HCT116 (cell line): ENCODE measurements around the gene EPB41L5. TPM values are rescaled to one million over a fixed set of nuclear protein-coding genes. Genes with fewer than 3 reads are reported as not detected.

ENCODE experiments used
- ATAC-seq: fragments of 200-7000 bp; cut with Tn5 transposase; 2 replicates; pipeline ENCODE4 v1.9.1; 2020; ENCODE audit warnings: mild to moderate bottlenecking, moderate library complexity
- BruUV-seq: library from RNA; stranded (reverse); fragments of 400-500 nt; replicated peaks from 2 replicates; lab custom pipeline; 2021; lab: Mats Ljungman, UMichigan
- CTCF ChIA-PET: fragments of 300-600 bp; sonication (Branson Sonifier 250); formaldehyde crosslinking; loops from one replicate; lab custom pipeline; 2021; ENCODE audit warnings: antibody characterized with exemption; lab: Charles Lee
- POLR2A ChIA-PET: fragments of 300-600, 350-600 bp; sonication (Branson Sonifier 250); formaldehyde crosslinking; loops from one replicate; lab custom pipeline; 2021; ENCODE audit warnings: antibody characterized with exemption; lab: Charles Lee
- RAD21 ChIA-PET, 2 experiments: fragments of 300-600 bp; sonication (Branson Sonifier 250); formaldehyde crosslinking; loops; one replicate each; lab custom pipeline; 2023; ENCODE audit warnings: low total read pairs in 2 of 2; ENCODE audit not compliant: uncharacterized antibody in 2 of 2, unreplicated experiment in 2 of 2, low non-redundant PET in 1 of 2; lab: Charles Lee
- DNase-seq: peaks from one replicate; pipeline ENCODE4 v3.0.0-alpha.2; 2010; ENCODE audit warnings: low read depth, low spot score
- H2AFZ ChIP-seq: fragments of 200-600 bp; shearing (Covaris generic), sonication (generic); 2 replicates; pipeline ENCODE4 v1.6.1; 2017; ENCODE audit warnings: low read depth, mixed run types, mixed read lengths, antibody characterized with exemption, low read length; ENCODE audit not compliant: poor library complexity, severe bottlenecking
- H3K27ac ChIP-seq: 2 replicates; pipeline ENCODE4 v1.5.1; 2012; ENCODE audit warnings: low read depth, low read length
- H3K27me3 ChIP-seq: fragments of 200-600 bp; sonication (generic); 2 replicates; pipeline ENCODE4 v1.6.1; 2016; ENCODE audit warnings: mixed run types, low read length, mixed read lengths; ENCODE audit not compliant: insufficient read depth
- H3K36me3 ChIP-seq, 2 experiments: fragments of 200-500 bp in 1 of 2; fragments of 200-600 bp in 1 of 2; sonication (Bioruptor generic) in 1 of 2; sonication (generic) in 1 of 2; 2 replicates each; pipeline versions ENCODE4 v1.5.1 to v1.6.1; 2014 to 2016; ENCODE audit warnings: low read length in 2 of 2, inconsistent platforms in 1 of 2, mixed read lengths in 1 of 2, mixed run types in 1 of 2; ENCODE audit not compliant: insufficient read depth in 2 of 2, control insufficient read depth in 1 of 2
- H3K4me1 ChIP-seq, 2 experiments: fragments of 200-600 bp in 1 of 2; sonication (generic) in 1 of 2; 2 replicates each; pipeline versions ENCODE4 v1.5.1 to v1.6.1; 2012 to 2017; ENCODE audit warnings: low read length in 2 of 2, inconsistent platforms in 1 of 2, mild to moderate bottlenecking in 1 of 2, mixed read lengths in 1 of 2, mixed run types in 1 of 2, moderate library complexity in 1 of 2; ENCODE audit not compliant: insufficient read depth in 2 of 2, control insufficient read depth in 1 of 2
- H3K4me2 ChIP-seq: fragments of 200-600 bp; sonication (generic); 2 replicates; pipeline ENCODE4 v1.6.1; 2017; ENCODE audit warnings: mixed run types, low read length, mixed read lengths
- H3K4me3 ChIP-seq, 2 experiments: fragments of 200-600 bp in 1 of 2; sonication (generic) in 1 of 2; replicated peaks in 1 of 2; 2 replicates each; pipeline ENCODE4 v1.5.1; 2011 to 2016; ENCODE audit warnings: low read length in 2 of 2, control low read depth in 1 of 2, low read depth in 1 of 2, mild to moderate bottlenecking in 1 of 2, mixed read lengths in 1 of 2, mixed run types in 1 of 2
- H3K79me2 ChIP-seq: fragments of 200-600 bp; sonication (generic); 2 replicates; pipeline ENCODE4 v1.6.1; 2017; ENCODE audit warnings: mild to moderate bottlenecking, mixed run types, low read length, moderate library complexity, mixed read lengths; ENCODE audit not compliant: insufficient read depth
- H3K9ac ChIP-seq: fragments of 200-600 bp; sonication (generic); 2 replicates; pipeline ENCODE4 v1.6.1; 2016; ENCODE audit warnings: low read length, mixed read lengths
- H3K9me2 ChIP-seq: fragments of 200-600 bp; sonication (generic), shearing (Covaris generic); 2 replicates; pipeline ENCODE4 v1.6.1; 2017; ENCODE audit warnings: mixed run types, mild to moderate bottlenecking, moderate library complexity; ENCODE audit not compliant: insufficient read depth
- H3K9me3 ChIP-seq, 2 experiments: fragments of 200-500 bp in 1 of 2; fragments of 200-600 bp in 1 of 2; sonication (Bioruptor generic) in 1 of 2; sonication (generic) in 1 of 2; 2 replicates each; pipeline ENCODE4 v1.6.1; 2014 to 2017; ENCODE audit warnings: low read length in 2 of 2, mixed read lengths in 2 of 2, inconsistent platforms in 1 of 2, low read depth in 1 of 2, mild to moderate bottlenecking in 1 of 2, mixed run types in 1 of 2, moderate library complexity in 1 of 2; ENCODE audit not compliant: control insufficient read depth in 1 of 2, insufficient read depth in 1 of 2
- H4K20me1 ChIP-seq: fragments of 200-600 bp; sonication (generic), shearing (Covaris generic); 2 replicates; pipeline ENCODE4 v1.6.1; 2017; ENCODE audit warnings: mixed run types, mild to moderate bottlenecking, moderate library complexity; ENCODE audit not compliant: insufficient read depth
- CBX3 ChIP-seq: IDR thresholded peaks from 2 replicates; pipeline ENCODE4 v1.6.1; 2012; ENCODE audit warnings: low read depth
- CEBPB ChIP-seq: IDR thresholded peaks from 2 replicates; pipeline ENCODE4 v1.6.1; 2012; ENCODE audit warnings: low read depth
- EGR1 ChIP-seq: IDR thresholded peaks from 2 replicates; pipeline ENCODE4 v1.6.1; 2012; ENCODE audit warnings: low read depth
- EZH2 ChIP-seq: fragments of 200-600 bp; sonication (generic); IDR thresholded peaks from 2 replicates; pipeline ENCODE4 v1.6.1; 2017; ENCODE audit warnings: antibody characterized with exemption, mixed run types
- EZH2phosphoT487 ChIP-seq: fragments of 200-600 bp; IDR thresholded peaks from 2 replicates; pipeline ENCODE4 v1.6.1; 2018; ENCODE audit warnings: antibody characterized with exemption, borderline replicate concordance
- FOSL1 ChIP-seq: IDR thresholded peaks from 2 replicates; pipeline ENCODE4 v1.6.1; 2012; ENCODE audit warnings: low read depth
- JUND ChIP-seq: IDR thresholded peaks from 2 replicates; pipeline ENCODE4 v1.6.1; 2012
- POLR2A ChIP-seq: IDR thresholded peaks from 2 replicates; pipeline ENCODE4 v1.7.0; 2011; ENCODE audit warnings: borderline replicate concordance; ENCODE audit not compliant: insufficient read depth, insufficient read length; ENCODE audit errors: extremely low read depth
- POLR2AphosphoS5 ChIP-seq: IDR thresholded peaks from 2 replicates; pipeline ENCODE4 v1.6.1; 2011; ENCODE audit warnings: mild to moderate bottlenecking, low read depth, low read length, moderate library complexity
- RAD21 ChIP-seq: IDR thresholded peaks from 2 replicates; pipeline ENCODE4 v1.6.1; 2012; ENCODE audit warnings: low read depth, mild to moderate bottlenecking
- SIN3A ChIP-seq: IDR thresholded peaks from 2 replicates; pipeline ENCODE4 v1.6.1; 2012; ENCODE audit warnings: low read depth
- SRF ChIP-seq: IDR thresholded peaks from 2 replicates; pipeline ENCODE4 v1.6.1; 2012; ENCODE audit warnings: low read depth
- YY1 ChIP-seq: IDR thresholded peaks from 2 replicates; pipeline ENCODE4 v1.6.1; 2011; ENCODE audit warnings: low read length, low read depth, moderate library complexity, mild to moderate bottlenecking; ENCODE audit not compliant: insufficient replicate concordance; ENCODE audit errors: extremely low read depth
- ZFX ChIP-seq: fragments of 450-650 bp; IDR thresholded peaks from 2 replicates; pipeline ENCODE4 v1.6.1; 2017
- ZNF274 ChIP-seq: fragments of 200-500 bp; sonication (Bioruptor generic); IDR thresholded peaks from 2 replicates; pipeline ENCODE4 v1.6.1; 2014; ENCODE audit warnings: mild to moderate bottlenecking, low read depth, low read length, inconsistent platforms
- intact Hi-C: fragments of 100-400 bp; cut with micrococcal nuclease; formaldehyde crosslinking; loops from 2 replicates; pipeline ENCODE4 v1.10.0; 2022
- total RNA-seq: library from RNA; stranded (reverse); gene quantifications from one replicate; pipeline ENCODE4 v1.2.1, GENCODE V29; 2021; ENCODE audit not compliant: unreplicated experiment
- TF ChIP-seq, protein P1 (sequence below): IDR thresholded peaks from 2 replicates; pipeline ENCODE4 v1.6.1; 2012
- TF ChIP-seq, protein P2 (sequence below): IDR thresholded peaks from 2 replicates; pipeline ENCODE4 v1.6.1; 2011; ENCODE audit warnings: mild to moderate bottlenecking, low read length, moderate library complexity; ENCODE audit not compliant: insufficient replicate concordance; ENCODE audit errors: extremely low read depth
- TF ChIP-seq, protein P3 (sequence below): IDR thresholded peaks from 2 replicates; pipeline ENCODE4 v1.6.1; 2012; ENCODE audit warnings: low read depth
- TF ChIP-seq, protein P4 (sequence below), 3 experiments: fragments of 200-600 bp in 1 of 3; sonication (generic) in 1 of 3; IDR thresholded peaks in 2 of 3; conservative IDR thresholded peaks in 1 of 3; 2 replicates each; pipeline ENCODE4 v1.5.1; 2012 to 2017; ENCODE audit warnings: low read depth in 2 of 3, low read length in 2 of 3, antibody characterized with exemption in 1 of 3, borderline replicate concordance in 1 of 3, control low read depth in 1 of 3, mild to moderate bottlenecking in 1 of 3, mixed read lengths in 1 of 3, mixed run types in 1 of 3, moderate library complexity in 1 of 3; ENCODE audit not compliant: insufficient read depth in 1 of 3

Gene EPB41L5
- total RNA-seq, 1 experiment from 2014 or later, result 14.7 TPM

DNA sequence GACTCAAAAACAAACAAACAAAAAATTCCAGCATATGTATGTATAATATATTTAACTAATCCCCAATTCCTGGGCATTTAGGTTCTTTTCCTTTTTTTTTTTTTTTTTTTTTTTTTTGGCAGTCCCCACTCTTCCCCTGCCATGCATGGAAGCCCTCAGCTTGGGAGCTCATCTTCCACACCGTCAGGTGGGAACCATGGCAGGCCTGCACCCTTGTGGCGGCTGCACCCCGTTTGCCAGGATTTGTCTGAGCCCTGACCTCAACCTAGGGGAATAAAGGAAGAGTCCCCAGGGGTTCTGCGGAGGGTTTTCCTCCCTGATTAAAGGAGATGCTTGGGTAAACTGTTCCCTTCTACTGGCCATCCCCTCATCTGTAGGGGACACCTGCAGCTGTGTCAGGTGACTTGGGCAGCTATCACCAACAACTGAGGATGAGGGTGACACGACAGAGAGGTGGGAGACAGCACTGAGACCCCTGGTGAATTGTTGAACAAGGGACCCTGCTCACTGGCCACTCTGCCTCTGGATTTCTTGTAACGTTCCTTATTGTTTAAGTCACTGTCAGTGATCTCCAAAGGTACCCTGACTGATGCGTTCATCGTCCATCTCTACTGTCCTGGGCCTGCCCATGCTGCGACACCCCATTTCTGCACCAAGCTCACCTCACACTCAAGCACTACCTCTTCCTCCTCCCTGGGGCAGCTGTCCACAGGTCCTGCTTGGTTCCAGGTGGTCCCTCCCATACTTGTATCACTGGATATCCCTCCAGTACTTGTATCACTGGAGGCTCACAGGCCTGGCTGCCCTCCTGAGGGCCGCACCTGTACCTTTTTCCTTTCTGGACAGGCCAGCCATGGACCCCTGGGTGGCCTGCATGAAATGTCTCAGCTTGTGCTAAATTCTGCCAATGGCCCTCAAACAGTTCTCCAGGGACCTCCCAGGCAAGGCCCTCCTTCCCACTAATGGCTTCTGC lies 195.8 kb downstream of the EPB41L5 start:
- intact Hi-C loops, result no loop called here
- Histone ChIP-seq H3K4me3 (no peak overlapping the region), H3K9me2 (no peaks in the 10 kb centered on the region), H3K27ac (no peak overlapping the region), H3K27me3 (no peaks in the 10 kb centered on the region), H2AFZ (no peak overlapping the region), H3K4me1 (peaks cover 0 to 11% of the 10 kb centered on the region in 2 experiments; a peak in 1 of 4 replicates), H3K36me3 (no peaks in the 10 kb centered on the region), H4K20me1 (no peaks in the 10 kb centered on the region), H3K9ac (no peak overlapping the region), H3K4me2 (no peak overlapping the region), H3K79me2 (peaks cover 20% of the 10 kb centered on the region), H3K9me3 (no peaks in the 10 kb centered on the region)
- no TSS peak for BruUV-seq
- ChIA-PET POLR2A (interaction anchor here (0.7 kb wide), 2 partner anchors 27 to 866 kb away, joined by 3 to 7 read pairs; no protein-coding TSS in a partner anchor), CTCF (no interaction called here), RAD21 (no interaction called here)
- DNase-seq, result no peak
- no peak for ATAC-seq
- no peak for TF ChIP-seq EZH2phosphoT487
- no peak for TF ChIP-seq EGR1
- no peak for TF ChIP-seq YY1
- no peak for TF ChIP-seq RAD21
- no peak for TF ChIP-seq CBX3
- TF ChIP-seq POLR2AphosphoS5, result no peak
- no peak for TF ChIP-seq ZNF274
- TF ChIP-seq, protein P1, sequence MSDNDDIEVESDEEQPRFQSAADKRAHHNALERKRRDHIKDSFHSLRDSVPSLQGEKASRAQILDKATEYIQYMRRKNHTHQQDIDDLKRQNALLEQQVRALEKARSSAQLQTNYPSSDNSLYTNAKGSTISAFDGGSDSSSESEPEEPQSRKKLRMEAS, result no peak
- TF ChIP-seq, protein P2, sequence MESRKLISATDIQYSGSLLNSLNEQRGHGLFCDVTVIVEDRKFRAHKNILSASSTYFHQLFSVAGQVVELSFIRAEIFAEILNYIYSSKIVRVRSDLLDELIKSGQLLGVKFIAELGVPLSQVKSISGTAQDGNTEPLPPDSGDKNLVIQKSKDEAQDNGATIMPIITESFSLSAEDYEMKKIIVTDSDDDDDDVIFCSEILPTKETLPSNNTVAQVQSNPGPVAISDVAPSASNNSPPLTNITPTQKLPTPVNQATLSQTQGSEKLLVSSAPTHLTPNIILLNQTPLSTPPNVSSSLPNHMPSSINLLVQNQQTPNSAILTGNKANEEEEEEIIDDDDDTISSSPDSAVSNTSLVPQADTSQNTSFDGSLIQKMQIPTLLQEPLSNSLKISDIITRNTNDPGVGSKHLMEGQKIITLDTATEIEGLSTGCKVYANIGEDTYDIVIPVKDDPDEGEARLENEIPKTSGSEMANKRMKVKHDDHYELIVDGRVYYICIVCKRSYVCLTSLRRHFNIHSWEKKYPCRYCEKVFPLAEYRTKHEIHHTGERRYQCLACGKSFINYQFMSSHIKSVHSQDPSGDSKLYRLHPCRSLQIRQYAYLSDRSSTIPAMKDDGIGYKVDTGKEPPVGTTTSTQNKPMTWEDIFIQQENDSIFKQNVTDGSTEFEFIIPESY, result no peak
- no peak for TF ChIP-seq FOSL1
- TF ChIP-seq SRF, result no peak
- no peak for TF ChIP-seq POLR2A
- no peak for TF ChIP-seq SIN3A
- TF ChIP-seq ZFX, result no peak
- TF ChIP-seq, protein P3, sequence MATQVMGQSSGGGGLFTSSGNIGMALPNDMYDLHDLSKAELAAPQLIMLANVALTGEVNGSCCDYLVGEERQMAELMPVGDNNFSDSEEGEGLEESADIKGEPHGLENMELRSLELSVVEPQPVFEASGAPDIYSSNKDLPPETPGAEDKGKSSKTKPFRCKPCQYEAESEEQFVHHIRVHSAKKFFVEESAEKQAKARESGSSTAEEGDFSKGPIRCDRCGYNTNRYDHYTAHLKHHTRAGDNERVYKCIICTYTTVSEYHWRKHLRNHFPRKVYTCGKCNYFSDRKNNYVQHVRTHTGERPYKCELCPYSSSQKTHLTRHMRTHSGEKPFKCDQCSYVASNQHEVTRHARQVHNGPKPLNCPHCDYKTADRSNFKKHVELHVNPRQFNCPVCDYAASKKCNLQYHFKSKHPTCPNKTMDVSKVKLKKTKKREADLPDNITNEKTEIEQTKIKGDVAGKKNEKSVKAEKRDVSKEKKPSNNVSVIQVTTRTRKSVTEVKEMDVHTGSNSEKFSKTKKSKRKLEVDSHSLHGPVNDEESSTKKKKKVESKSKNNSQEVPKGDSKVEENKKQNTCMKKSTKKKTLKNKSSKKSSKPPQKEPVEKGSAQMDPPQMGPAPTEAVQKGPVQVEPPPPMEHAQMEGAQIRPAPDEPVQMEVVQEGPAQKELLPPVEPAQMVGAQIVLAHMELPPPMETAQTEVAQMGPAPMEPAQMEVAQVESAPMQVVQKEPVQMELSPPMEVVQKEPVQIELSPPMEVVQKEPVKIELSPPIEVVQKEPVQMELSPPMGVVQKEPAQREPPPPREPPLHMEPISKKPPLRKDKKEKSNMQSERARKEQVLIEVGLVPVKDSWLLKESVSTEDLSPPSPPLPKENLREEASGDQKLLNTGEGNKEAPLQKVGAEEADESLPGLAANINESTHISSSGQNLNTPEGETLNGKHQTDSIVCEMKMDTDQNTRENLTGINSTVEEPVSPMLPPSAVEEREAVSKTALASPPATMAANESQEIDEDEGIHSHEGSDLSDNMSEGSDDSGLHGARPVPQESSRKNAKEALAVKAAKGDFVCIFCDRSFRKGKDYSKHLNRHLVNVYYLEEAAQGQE, result no peak
- TF ChIP-seq CEBPB, result no peak
- TF ChIP-seq, protein P4, sequence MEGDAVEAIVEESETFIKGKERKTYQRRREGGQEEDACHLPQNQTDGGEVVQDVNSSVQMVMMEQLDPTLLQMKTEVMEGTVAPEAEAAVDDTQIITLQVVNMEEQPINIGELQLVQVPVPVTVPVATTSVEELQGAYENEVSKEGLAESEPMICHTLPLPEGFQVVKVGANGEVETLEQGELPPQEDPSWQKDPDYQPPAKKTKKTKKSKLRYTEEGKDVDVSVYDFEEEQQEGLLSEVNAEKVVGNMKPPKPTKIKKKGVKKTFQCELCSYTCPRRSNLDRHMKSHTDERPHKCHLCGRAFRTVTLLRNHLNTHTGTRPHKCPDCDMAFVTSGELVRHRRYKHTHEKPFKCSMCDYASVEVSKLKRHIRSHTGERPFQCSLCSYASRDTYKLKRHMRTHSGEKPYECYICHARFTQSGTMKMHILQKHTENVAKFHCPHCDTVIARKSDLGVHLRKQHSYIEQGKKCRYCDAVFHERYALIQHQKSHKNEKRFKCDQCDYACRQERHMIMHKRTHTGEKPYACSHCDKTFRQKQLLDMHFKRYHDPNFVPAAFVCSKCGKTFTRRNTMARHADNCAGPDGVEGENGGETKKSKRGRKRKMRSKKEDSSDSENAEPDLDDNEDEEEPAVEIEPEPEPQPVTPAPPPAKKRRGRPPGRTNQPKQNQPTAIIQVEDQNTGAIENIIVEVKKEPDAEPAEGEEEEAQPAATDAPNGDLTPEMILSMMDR (IDR thresholded peaks at IDR 0.05 in 2 of 3, conservative IDR thresholded peaks at IDR 0.05 in 1 of 3; ENCODE audit: borderline replicate concordance in 1 of 3, insufficient read depth in 1 of 3, low read depth in 2 of 3, low read length in 2 of 3), result no peak
- no peak for TF ChIP-seq EZH2
- no peak for TF ChIP-seq JUND
